Gastroesophageal sphincter (tissue), 3 donors: ENCODE measurements around the gene BHLHE40.

Experiments
- EP300 ChIP-seq: sonication (generic); formaldehyde crosslinking; IDR thresholded peaks from one replicate; pipeline ENCODE4 v1.6.1; 2017; ENCODE audit warnings: antibody characterized with exemption, mild to moderate bottlenecking
- POLR2A ChIP-seq, 2 donors: fragments of 450-650 bp; IDR thresholded peaks; one replicate each; pipeline ENCODE4 v1.6.1; 2017; ENCODE audit warnings: antibody characterized with exemption in 2 of 2, mild to moderate bottlenecking in 2 of 2, moderate library complexity in 1 of 2
- POLR2AphosphoS5 ChIP-seq: sonication (generic); formaldehyde crosslinking; IDR thresholded peaks from one replicate; pipeline ENCODE4 v1.6.1; 2017; ENCODE audit warnings: antibody characterized with exemption
- TF ChIP-seq, protein P1 (sequence below), 4 experiments: fragments of 200-600 bp in 2 of 4; fragments of 450-650 bp in 2 of 4; sonication (generic) in 1 of 4; IDR thresholded peaks; one replicate each; pipeline ENCODE4 v1.5.1; 2017 to 2019; ENCODE audit warnings: antibody characterized with exemption in 4 of 4, mild to moderate bottlenecking in 2 of 4, moderate library complexity in 2 of 4

GRCh38 chr3:4972652-4973643 is 6.3 kb upstream of the BHLHE40 start:
- TF ChIP-seq, protein P1, sequence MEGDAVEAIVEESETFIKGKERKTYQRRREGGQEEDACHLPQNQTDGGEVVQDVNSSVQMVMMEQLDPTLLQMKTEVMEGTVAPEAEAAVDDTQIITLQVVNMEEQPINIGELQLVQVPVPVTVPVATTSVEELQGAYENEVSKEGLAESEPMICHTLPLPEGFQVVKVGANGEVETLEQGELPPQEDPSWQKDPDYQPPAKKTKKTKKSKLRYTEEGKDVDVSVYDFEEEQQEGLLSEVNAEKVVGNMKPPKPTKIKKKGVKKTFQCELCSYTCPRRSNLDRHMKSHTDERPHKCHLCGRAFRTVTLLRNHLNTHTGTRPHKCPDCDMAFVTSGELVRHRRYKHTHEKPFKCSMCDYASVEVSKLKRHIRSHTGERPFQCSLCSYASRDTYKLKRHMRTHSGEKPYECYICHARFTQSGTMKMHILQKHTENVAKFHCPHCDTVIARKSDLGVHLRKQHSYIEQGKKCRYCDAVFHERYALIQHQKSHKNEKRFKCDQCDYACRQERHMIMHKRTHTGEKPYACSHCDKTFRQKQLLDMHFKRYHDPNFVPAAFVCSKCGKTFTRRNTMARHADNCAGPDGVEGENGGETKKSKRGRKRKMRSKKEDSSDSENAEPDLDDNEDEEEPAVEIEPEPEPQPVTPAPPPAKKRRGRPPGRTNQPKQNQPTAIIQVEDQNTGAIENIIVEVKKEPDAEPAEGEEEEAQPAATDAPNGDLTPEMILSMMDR (IDR thresholded peaks at IDR 0.05): no peak
- TF ChIP-seq POLR2A (IDR thresholded peaks at IDR 0.05) (no peak), EP300 (no peak), POLR2AphosphoS5 (no peak)
